SK-N-SH (cell line): ENCODE data around the gene TCL1A.

Experiments
- EZH2phosphoT487 ChIP-seq: fragments of 200-600 bp; sonication (generic); IDR thresholded peaks from 2 replicates; pipeline ENCODE4 v1.6.1; 2017; ENCODE audit warnings: low read depth, mixed run types, mild to moderate bottlenecking, antibody characterized with exemption, moderate library complexity, borderline replicate concordance
- MAX ChIP-seq: IDR thresholded peaks from 2 replicates; pipeline ENCODE4 v1.4.0; 2012; ENCODE audit warnings: low read depth

- no peak for TF ChIP-seq MAX
- no peak for TF ChIP-seq EZH2phosphoT487
Observed at GRCh38 chr14:95679148-95679815, 34.6 kb downstream of the TCL1A start.
